ENCODE results near the gene SAFB. TPM values are rescaled to one million over a fixed set of nuclear protein-coding genes. Genes with fewer than 3 reads are reported as not detected.

The SAFB gene
- polyA plus RNA-seq, 2 of the 4 experiments (the other 2 are of a cell fraction): 55.0 to 74.0 TPM

DNA sequence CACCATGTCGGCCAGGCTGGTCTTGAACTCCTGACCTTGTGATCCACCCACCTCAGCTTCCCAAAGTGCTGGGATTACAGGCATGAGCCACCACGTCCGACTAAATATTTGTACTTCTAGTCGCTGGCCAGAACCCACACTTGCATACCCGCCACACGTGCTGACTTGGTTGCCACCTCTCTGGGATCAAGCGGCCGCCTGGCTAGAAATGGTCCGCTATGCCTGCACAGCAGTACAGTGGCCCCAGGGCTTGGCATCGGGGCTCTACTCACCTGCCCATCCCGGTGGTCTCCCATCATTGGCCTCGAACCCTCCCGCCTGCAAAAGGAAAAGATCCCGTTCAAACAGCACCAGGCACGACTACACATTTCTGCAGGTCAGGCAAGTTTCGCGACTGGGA lies 31.4 kb upstream of the SAFB start:
- TF ChIP-seq MAFK (IDR thresholded peaks at IDR 0.05; ENCODE audit: partially characterized antibody) (no peak), EP300 (IDR thresholded peaks at IDR 0.05) (no peak)
- no peak for DNase-seq (ENCODE audit: low read depth in 1 of 2, low spot score in 1 of 2)
- Histone ChIP-seq H3K9me3 (no peaks in the 10 kb centered on the region), H3K27ac (no peak overlapping the region), H3K4me2 (no peak overlapping the region), H3K4me3 (no peak overlapping the region), H3K4me1 (no peaks in the 10 kb centered on the region)
- CTCF ChIA-PET: no interaction called here
- POLR2A ChIA-PET: interaction anchor here (0.6 kb wide), 1 partner anchor 8 kb away, joined by 3 read pairs; no protein-coding TSS in a partner anchor
- no peak for ATAC-seq
- 95% methylated on average over 14 of the region's 17 CpGs for WGBS (ENCODE audit: missing lambda C conversion rate)
- FAIRE-seq: no peak

GRCh38 chr19:5592531-5593342 lies 30.1 kb upstream of the SAFB start:
- POLR2A ChIA-PET: no interaction called here

DNA sequence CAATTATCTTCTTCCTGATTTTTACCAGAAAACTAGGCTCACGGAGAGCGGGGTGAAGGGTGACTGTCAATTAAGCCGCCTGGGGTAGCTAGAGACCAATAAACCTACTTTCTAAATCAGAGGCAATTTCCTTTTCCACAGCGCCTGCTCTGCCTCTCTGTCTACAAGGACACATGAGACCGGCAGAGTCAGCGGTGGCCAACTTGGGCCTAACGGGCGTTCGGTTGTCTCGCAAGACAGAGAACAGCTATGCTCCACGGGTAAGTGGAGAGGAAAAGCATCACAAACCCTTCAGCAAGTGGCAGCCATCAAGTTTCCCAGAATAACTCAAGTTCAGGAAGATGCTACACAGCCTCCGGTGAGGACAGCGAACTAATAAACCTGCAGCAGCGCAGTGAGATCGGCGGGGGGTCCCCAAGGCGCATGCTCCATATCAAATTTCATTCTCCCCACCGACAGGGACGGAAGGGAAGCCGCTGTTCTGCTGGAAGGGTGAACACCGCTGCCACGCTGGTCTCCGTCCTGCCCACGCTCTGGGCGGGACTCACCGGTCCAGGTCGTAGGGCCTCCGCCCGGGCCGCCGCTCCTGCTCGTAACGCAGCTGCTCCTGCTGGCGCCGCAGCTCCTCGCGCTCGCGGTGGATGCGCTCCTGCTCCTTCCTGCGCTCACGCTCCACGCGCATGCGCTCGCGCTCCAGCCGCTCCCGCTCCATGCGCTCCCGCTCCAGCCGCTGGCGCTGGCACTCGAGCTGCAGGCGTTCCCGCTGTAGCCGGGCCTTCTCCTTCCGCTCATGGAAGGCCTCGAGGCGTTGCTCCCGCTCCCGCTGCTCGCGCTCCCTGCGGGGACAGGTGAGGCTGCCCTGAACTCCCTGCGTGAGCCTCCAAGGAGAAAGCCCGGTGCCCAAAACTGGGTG lies 29.3 kb upstream of the SAFB start:
- DNase-seq (ENCODE audit: low read depth in 1 of 2, low spot score in 1 of 2): no peak
- Histone ChIP-seq H3K27ac (no peak overlapping the region), H3K4me1 (no peaks in the 10 kb centered on the region), H3K9me3 (no peaks in the 10 kb centered on the region), H3K4me2 (no peak overlapping the region), H3K4me3 (no peak overlapping the region)
- ChIA-PET CTCF (interaction anchor here (1.4 kb wide), 1 partner anchor 16 kb away, joined by 3 read pairs; no protein-coding TSS in a partner anchor), POLR2A (no interaction called here)
- FAIRE-seq: no peak
- 97% methylated on average over 67 of the region's 67 CpGs for WGBS (ENCODE audit: missing lambda C conversion rate)
- no peak for ATAC-seq
- TF ChIP-seq CBX8 (IDR thresholded peaks at IDR 0.05) (no peak), JUN (IDR thresholded peaks at IDR 0.05) (no peak), HOXB5 (CRISPR knock-in tag; IDR thresholded peaks at IDR 0.05) (no peak), FOSB (CRISPR knock-in tag; IDR thresholded peaks at IDR 0.05) (no peak), EP300 (IDR thresholded peaks at IDR 0.05) (no peak), CEBPB (IDR thresholded peaks at IDR 0.05) (no peak), KDM5A (IDR thresholded peaks at IDR 0.05) (no peak), HDAC2 (IDR thresholded peaks at IDR 0.05) (no peak), SMC3 (IDR thresholded peaks at IDR 0.05) (no peak), HOXB13 (CRISPR knock-in tag; IDR thresholded peaks at IDR 0.05; ENCODE audit: low read depth) (no peak), PBX3 (IDR thresholded peaks at IDR 0.05) (no peak), RNF2 (IDR thresholded peaks at IDR 0.05; ENCODE audit: borderline replicate concordance, low read depth) (no peak), ZFP36 (IDR thresholded peaks at IDR 0.05; ENCODE audit: borderline replicate concordance, partially characterized antibody) (no peak), ZNF302 (CRISPR knock-in tag; IDR thresholded peaks at IDR 0.05) (no peak), EHF (CRISPR knock-in tag; IDR thresholded peaks at IDR 0.05) (no peak)
- TF ChIP-seq, protein P1, sequence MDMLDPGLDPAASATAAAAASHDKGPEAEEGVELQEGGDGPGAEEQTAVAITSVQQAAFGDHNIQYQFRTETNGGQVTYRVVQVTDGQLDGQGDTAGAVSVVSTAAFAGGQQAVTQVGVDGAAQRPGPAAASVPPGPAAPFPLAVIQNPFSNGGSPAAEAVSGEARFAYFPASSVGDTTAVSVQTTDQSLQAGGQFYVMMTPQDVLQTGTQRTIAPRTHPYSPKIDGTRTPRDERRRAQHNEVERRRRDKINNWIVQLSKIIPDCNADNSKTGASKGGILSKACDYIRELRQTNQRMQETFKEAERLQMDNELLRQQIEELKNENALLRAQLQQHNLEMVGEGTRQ (IDR thresholded peaks at IDR 0.05): no peak
- TF ChIP-seq, protein P2, sequence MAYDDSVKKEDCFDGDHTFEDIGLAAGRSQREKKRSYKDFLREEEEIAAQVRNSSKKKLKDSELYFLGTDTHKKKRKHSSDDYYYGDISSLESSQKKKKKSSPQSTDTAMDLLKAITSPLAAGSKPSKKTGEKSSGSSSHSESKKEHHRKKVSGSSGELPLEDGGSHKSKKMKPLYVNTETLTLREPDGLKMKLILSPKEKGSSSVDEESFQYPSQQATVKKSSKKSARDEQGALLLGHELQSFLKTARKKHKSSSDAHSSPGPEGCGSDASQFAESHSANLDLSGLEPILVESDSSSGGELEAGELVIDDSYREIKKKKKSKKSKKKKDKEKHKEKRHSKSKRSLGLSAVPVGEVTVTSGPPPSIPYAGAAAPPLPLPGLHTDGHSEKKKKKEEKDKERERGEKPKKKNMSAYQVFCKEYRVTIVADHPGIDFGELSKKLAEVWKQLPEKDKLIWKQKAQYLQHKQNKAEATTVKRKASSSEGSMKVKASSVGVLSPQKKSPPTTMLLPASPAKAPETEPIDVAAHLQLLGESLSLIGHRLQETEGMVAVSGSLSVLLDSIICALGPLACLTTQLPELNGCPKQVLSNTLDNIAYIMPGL (CRISPR knock-in tag; IDR thresholded peaks at IDR 0.05; ENCODE audit: borderline replicate concordance): no peak

More at GRCh38 chr19:5592531-5593342, 30.1 kb upstream of the SAFB start:
- H3K4me1 ChIP-seq: no peaks in the 10 kb centered on the region
- H3K4me3 ChIP-seq: no peak overlapping the region
- no peak overlapping the region for H3K4me2 ChIP-seq
- CTCF ChIA-PET: interaction anchor here (1.0 to 1.4 kb wide), 2 partner anchors 14 to 16 kb away, joined by 3 read pairs; no protein-coding TSS in a partner anchor
- 91% methylated on average over 20 of the region's 24 CpGs for WGBS (ENCODE audit: missing lambda C conversion rate)
- no peak for FAIRE-seq
- H3K27ac ChIP-seq: no peak overlapping the region
- no peak for DNase-seq (ENCODE audit: low read depth in 1 of 2, low spot score in 1 of 2)
- TF ChIP-seq NPAS2 (CRISPR knock-in tag; IDR thresholded peaks at IDR 0.05; ENCODE audit: borderline replicate concordance) (no peak), PBX3 (IDR thresholded peaks at IDR 0.05) (no peak), ZSCAN20 (CRISPR knock-in tag; IDR thresholded peaks at IDR 0.05) (no peak), KDM5A (IDR thresholded peaks at IDR 0.05) (no peak), NR3C1 (IDR thresholded peaks at IDR 0.05) (no peak)
- no peaks in the 10 kb centered on the region for H3K9me3 ChIP-seq
- no peak for ATAC-seq
